Stimulated activated CD4-positive, alpha-beta T cell treated with anti-CD3 and anti-CD28 coated beads, Interleukin-2, amount 100 ng/mL, for 4 hours (primary cell): Measurements from ENCODE around the gene HMOX1.

Experiments
- DNase-seq: peaks from one replicate; pipeline ENCODE4 v3.0.0-alpha.2; 2020; ENCODE audit warnings: low read depth

HMOX1 gene

DNA sequence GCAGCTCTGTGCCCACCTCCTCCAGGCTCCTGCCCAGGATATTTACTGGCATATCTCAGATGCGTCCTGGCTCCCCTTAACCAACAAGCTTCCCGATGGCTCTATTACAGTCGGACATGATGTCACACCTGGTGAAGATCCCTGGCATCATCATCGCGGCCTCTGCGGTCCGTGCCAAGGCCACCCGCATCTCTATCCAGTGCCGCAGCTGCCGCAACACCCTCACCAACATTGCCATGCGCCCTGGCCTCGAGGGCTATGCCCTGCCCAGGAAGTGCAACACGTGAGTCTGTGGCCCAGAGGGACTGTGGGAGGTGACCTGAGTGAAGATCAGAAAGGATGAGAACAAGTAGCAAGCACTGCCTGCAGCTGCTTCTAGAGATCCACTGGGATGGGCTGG lies 25.5 kb downstream of the HMOX1 start:
- no peak for DNase-seq

- no peak for DNase-seq
Measured at GRCh38 chr22:35407362-35407761, 26.5 kb downstream of the HMOX1 start.

- no peak for DNase-seq
Measured at GRCh38 chr22:35409783-35410662, 29.1 kb downstream of the HMOX1 start.

GRCh38 chr22:35410663-35411034 lies 29.8 kb downstream of the HMOX1 start:
- no peak for DNase-seq

DNA sequence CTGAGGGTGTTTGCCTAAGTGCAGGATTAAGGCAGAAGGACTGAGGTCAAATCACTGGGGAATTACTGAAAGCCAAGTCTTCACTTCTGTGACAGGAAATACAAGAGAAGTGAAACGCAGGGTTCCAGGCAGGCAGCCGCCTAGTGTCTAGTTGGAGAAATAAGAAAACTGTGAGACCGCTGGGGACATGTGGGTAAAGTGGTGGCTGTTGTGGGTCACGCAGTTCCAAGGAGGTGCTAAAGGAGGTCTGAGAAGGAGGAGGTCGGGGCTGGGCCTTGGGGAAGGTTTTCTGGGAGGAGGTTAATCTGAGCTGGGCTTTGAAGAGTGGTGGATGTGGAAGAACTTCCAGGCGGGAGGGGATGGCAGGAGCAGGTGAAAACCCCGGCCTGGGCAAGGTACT lies 30.2 kb downstream of the HMOX1 start:
- no peak for DNase-seq

DNA sequence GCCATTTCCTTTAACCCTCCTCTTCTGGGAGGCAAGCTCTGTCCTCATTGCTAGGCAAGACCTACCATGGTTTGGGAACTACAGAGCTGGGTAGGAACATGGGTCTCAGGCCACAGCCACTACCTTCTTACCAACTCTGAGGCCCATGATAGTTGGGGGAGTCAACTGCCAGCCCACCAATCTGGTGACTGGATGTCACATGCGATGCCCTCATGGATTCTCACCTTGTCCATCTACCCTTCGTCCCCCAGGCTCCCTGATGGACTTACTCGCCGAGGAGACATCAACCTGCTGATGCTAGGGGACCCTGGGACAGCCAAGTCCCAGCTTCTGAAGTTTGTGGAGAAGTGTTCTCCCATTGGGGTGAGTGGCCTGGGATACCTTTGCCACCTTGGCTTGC lies 32.7 kb downstream of the HMOX1 start:
- DNase-seq = no peak

GRCh38 chr22:35417606-35418005 lies 36.7 kb downstream of the HMOX1 start:
- no peak for DNase-seq

- DNase-seq = no peak
Measured at GRCh38 chr22:35418088-35418487, 37.2 kb downstream of the HMOX1 start.

DNA sequence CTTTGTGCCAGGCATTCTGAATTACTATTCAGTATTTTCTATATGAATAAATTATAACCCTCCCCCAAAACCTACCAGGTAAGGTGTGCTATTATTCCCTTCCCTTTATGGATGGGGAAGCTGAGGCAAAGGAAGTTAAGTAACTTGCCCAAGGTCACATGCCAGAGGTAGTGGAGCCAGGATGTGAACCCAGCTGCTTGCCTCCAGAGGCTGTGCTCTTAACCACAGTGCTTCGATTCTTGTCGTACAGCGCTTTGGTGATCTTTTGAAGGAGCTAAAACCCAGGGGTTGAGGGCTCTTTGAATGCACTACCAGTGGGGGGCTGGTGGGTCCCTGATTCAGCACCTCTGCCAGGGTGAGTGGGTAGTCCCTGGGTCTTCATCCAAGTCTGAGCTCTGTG lies 37.8 kb downstream of the HMOX1 start:
- DNase-seq = no peak

- DNase-seq = no peak
Measured at GRCh38 chr22:35419756-35420155, 38.9 kb downstream of the HMOX1 start.

DNA sequence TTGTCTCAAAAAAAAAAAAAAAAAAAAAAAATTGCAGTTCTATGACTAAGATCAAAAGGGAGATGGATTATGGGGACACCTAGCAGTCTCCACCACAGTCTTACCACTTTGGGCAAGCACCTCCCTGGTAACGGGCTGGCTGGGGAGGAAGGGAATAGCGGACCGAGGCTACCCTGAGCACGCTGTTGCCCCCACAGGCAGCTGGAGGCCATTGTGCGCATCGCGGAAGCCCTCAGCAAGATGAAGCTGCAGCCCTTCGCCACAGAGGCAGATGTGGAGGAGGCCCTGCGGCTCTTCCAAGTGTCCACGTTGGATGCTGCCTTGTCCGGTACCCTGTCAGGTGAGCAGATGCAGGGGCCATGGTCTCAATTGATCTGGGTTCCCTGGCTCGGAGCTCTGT lies 40.2 kb downstream of the HMOX1 start:
- no peak for DNase-seq

GRCh38 chr22:35422145-35422544 lies 41.2 kb downstream of the HMOX1 start:
- no peak for DNase-seq

GRCh38 chr22:35422936-35423335 lies 42.0 kb downstream of the HMOX1 start:
- DNase-seq = no peak

- no peak for DNase-seq
Measured at GRCh38 chr22:35424081-35424480, 43.2 kb downstream of the HMOX1 start.

DNA sequence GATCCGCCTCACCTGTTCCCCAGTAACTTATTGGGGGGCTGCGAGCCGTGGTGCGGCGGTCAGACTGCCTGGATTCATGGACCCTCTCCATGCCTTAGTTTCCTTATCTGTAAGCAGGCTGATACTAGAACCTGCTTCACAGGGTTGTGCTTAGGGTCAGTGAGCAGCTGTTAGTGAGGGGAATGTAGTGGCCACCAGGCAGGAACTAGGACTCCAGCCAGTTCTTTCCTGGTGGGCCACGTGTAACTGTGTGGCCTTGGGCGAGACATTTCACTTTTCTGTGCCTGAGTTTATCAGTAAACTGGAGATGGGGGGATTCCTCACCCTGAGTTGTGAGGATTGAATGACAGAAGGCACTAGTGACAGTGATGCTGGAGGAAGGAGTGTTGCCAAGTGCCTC lies 43.9 kb downstream of the HMOX1 start:
- no peak for DNase-seq

DNA sequence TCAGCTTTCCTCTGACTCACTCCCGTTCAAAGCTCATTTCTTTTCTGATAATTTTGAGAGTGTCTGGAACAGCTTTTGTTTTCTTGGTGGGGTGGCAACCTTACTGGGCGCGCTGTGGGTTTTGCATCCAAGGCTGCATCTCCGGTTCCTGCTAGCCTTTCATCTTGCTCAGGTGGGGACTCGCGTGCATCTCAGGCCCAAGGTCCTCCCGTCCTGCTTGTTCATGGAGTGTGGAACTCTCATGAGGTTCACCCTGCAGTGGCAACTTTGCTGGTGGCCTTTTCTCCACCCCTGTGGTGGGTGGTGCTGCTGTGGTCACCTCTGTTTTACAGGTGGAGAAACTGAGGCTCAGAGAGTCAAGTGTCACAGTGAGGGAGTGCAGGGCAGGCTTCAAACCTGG lies 44.6 kb downstream of the HMOX1 start:
- DNase-seq = no peak

GRCh38 chr22:35425971-35426800 lies 45.3 kb downstream of the HMOX1 start:
- no peak for DNase-seq

GRCh38 chr22:35426801-35427140 lies 45.9 kb downstream of the HMOX1 start:
- no peak for DNase-seq

DNA sequence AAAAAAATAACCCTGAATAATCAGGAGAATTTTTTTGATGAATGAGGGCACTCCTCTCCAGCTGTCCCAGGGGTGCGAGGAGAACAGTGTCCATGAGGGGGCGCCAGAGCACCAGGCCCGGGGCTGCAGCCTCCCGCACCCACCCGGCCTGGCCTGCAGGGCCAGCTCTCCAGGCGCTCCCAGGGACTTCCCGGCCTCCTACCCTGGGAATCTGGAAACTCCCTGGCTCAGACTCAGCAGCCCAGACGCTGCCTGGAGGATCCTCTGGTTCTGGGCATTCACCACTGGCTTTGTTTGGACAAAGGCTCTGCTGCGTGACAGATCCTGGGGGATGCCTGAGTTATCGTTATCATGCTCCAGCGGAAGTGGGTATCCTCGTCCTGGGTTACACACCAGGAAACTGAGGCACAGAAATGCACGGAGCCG lies 50.0 kb downstream of the HMOX1 start:
- DNase-seq = peak; percentile 39

- DNase-seq = no peak
Measured at GRCh38 chr22:35431483-35432227, 50.8 kb downstream of the HMOX1 start.

DNA sequence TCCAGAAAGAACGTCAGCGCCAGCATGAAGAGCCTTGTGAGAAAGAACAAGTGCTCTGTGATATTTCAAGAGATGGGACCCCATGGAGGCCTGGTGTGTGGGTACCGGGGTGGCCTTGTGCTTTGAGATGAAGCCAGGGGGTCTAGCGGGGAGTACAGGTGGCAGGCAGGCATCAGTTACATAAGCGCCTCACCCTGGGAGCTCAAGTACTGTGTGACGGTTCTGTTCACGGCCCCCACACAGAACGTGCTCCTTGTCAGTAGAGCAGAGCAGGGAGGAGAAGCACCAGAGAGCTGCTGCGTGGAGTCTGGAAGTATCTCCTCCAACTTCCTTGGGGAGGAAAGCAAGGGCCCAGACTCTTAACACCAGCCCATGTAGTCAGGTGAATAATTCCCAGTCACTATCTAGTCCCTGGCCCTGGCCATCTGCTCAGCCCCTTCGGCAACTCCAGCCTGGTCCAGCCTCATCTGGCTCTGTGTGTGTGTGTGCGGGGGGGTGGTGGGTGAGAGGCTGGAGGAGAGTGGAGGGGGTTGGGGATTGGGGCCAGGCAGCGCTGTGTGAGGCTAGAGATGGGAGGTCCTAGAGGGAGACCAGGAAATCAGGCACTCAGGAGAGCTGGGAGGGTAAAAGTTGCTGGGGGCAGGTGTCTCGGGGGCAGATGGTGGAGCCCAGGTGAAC lies 51.5 kb downstream of the HMOX1 start:
- DNase-seq = no peak

- DNase-seq = no peak
Measured at GRCh38 chr22:35434061-35434710, 53.3 kb downstream of the HMOX1 start.
